Spleen (tissue), 7 donors: ENCODE results near the gene SLC25A11.

Experiments
- CTCF ChIP-seq, 11 experiments: fragments of 200-600 bp in 7 of 11; fragments of 450-650 bp in 4 of 11; sonication (generic) in 4 of 11; IDR thresholded peaks in 8 of 11; conservative IDR thresholded peaks in 3 of 11; 1 replicate in 7 of 11; 2 replicates in 4 of 11; pipeline versions ENCODE4 v1.4.0 to v1.8.0; 2016 to 2021; ENCODE audit warnings: antibody characterized with exemption in 11 of 11, inconsistent platforms in 4 of 11, mild to moderate bottlenecking in 1 of 11
- POLR2A ChIP-seq, 3 donors: fragments of 450-650 bp; IDR thresholded peaks; one replicate each; pipeline ENCODE4 v1.5.1; 2017; ENCODE audit warnings: antibody characterized with exemption in 3 of 3, mild to moderate bottlenecking in 1 of 3
- POLR2AphosphoS5 ChIP-seq, 3 donors: sonication (generic); formaldehyde crosslinking; IDR thresholded peaks; one replicate each; pipeline ENCODE4 v1.5.1; 2017; ENCODE audit warnings: antibody characterized with exemption in 3 of 3
- donor health status: DM: no; HTN: no; CAD: no; lungs with moderate emphysema.
- donor health status: DM: no; HTN: no; CAD: no.
- donor health status: DM: no; HTN: no; CAD: no.

DNA sequence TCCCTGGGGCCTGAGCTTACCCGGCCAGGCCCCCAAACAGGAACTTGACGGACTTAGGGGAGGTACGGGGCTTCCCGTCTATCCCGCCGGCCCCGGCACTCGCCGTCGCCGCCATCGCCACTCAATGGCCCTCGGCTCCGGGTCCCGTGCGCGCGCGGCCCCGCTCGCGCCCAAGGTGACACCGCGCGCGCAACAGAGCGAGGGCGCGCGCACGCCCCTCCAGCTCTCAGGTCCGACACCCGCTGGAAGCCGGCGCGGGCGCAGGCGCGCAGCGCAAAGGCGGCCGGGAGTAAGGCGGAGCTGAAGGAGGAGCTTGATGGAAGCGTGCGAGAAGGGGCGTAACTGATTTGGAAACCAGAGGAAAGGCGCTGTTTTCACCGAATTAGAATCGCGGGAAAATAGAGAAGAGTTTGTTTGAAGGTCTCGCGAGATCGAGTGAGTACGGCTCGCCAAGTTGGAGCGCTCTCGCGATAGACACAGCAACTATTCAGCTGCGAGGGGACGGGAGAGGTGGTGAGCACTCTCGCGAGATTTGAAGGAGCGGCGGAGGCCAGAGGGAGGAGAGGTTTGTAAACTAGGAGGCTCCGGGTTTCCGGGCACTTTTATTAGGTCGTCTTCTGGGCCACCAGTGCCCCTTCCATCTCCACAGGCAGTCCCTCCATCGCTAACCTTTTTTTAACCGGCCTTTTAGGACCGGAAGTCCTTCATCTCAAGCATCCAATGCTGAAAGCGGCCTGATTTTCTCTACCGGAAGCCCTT lies at the start of gene SLC25A11, which contains the start of gene RNF167:
- TF ChIP-seq CTCF (IDR thresholded peaks at IDR 0.05 in 8 of 11, conservative IDR thresholded peaks at IDR 0.05 in 3 of 11) (peak in 8 of 11 experiments; percentile 12 to 68 (median 40)), POLR2AphosphoS5 (IDR thresholded peaks at IDR 0.05) (peak; percentile 87 to 92 (median 91)), POLR2A (IDR thresholded peaks at IDR 0.05) (peak in 2 of 3 donors; percentile 32 to 58)
